GM10248 (cell line): Measurements from ENCODE around the gene SAP30BP.

Experiments used
- CTCF ChIA-PET: fragments of 300-600 bp; sonication (Branson Sonifier 250); formaldehyde crosslinking; extraction: SDS; loops from one replicate; lab custom pipeline; 2021; ENCODE audit warnings: antibody characterized with exemption; lab: Yijun Ruan, JAX
- POLR2A ChIA-PET: fragments of 350-650 bp; sonication (Branson Sonifier 250); formaldehyde crosslinking; extraction: SDS; loops from one replicate; lab custom pipeline; 2020; ENCODE audit warnings: antibody characterized with exemption; lab: Yijun Ruan, JAX
- DNase-seq: peaks from one replicate; pipeline ENCODE4 v3.0.0; 2012; ENCODE audit errors: extremely low spot score
- CTCF ChIP-seq: IDR thresholded peaks from 2 replicates; pipeline ENCODE4 v1.5.1; 2012; ENCODE audit warnings: mild to moderate bottlenecking, low read depth; ENCODE audit errors: extremely low read depth, missing control alignments, control extremely low read depth

SAP30BP gene

DNA sequence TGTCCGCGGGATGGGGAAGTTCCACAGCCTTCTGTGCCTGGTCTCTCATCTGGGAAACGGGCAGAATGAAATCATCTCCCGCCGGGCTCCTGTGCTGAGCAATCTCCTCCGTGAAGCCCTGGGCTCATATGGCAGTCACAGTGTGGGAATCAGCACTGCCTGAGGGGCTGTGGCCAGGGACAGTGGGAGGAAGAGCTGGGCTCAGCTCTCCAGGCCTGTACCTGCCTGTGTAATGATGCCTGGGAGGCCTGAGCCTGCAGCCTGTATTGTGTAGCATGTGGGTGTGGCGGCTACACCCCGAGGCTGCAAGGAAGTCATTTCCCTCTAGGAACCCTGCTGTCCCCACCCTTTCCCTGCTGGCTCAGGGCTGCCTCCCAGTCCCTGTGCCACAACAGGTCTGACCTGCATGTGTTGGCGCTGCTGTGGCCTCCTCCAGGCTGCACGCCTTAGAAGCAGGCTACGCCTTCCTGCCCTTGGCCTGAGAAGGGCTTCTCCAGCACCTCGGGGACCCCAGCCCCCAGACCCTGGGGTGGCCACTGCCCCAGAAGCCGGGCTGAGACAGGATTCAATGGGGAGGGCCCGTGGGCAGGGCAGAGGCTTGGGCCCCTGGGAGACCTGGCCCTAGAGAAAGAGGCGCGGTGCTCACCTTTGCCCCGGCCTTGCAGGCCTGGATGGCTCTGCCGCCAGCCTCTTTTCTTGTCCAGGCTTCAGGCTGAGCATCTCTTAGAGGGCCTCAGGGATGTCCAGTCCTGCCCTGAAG, 56.2 kb downstream of the SAP30BP start:
- no peak for DNase-seq
- TF ChIP-seq CTCF, result no peak
- ChIA-PET CTCF (interaction anchor here (0.9 to 4.9 kb wide), 3 partner anchors 23 to 27 kb away, joined by 3 to 28 read pairs (median 5); no protein-coding TSS in a partner anchor), POLR2A (no interaction called here)

DNA sequence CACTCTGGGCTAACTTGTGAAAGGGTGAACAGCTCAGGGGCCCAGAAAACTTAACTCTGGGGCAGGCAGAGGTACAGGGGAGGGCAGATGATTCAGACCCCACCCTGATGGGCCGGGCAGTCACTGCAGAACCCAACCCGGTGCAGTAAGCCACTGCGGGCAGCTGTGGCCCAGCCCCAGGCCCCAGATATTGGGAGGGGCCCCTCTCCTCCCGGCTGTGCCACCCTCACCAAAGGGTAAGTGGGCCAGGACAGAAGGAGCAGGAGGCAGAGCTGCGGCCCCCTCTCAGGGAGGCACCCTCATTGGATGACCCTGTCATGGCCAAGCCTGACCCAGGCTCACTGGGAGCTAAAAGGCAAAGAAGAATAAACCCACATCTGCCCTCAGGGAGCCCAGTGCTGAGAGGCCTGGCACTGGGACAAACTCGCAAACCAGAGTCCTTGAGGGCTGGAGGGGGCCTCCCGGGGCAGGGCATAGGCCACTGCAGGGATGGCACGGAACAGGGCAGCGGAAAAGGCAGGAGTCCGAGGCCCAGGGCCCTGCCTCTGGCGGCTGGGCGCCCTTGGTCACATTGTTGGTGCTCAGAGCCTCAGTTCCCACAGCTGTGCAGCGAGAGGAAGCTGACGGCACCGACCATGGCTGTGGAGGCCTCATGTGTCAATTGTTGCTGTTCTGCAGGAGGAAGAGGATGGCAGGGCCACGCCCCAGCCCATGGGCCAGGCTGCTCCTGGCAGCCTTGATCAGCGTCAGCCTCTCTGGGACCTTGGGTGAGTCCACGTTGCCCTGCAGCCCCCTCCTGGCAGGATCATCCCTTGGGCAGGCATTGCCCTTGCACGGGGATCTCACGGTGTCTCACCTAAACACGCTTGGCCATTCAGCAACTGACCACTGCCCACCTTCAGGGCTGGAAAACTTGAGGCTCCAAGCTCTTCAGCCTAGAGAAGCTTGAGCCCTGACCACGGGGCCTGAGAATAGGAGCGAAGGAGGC, 57.2 kb downstream of the SAP30BP start:
- no peak for TF ChIP-seq CTCF
- POLR2A ChIA-PET, result no interaction called here
- CTCF ChIA-PET, result interaction anchor here (1.9 to 4.9 kb wide), 4 partner anchors 22 to 91 kb away, joined by 5 to 28 read pairs (median 16); partner anchors contain the start of gene SMIM5
- DNase-seq, result no peak

GRCh38 chr17:75725504-75725903, 58.4 kb downstream of the SAP30BP start:
- DNase-seq, result no peak
- no peak for TF ChIP-seq CTCF
- ChIA-PET POLR2A (no interaction called here), CTCF (interaction anchor here (1.0 to 4.9 kb wide), 5 partner anchors 10 to 124 kb away, joined by 3 to 28 read pairs (median 16); partner anchors contain the start of gene SMIM5)

DNA sequence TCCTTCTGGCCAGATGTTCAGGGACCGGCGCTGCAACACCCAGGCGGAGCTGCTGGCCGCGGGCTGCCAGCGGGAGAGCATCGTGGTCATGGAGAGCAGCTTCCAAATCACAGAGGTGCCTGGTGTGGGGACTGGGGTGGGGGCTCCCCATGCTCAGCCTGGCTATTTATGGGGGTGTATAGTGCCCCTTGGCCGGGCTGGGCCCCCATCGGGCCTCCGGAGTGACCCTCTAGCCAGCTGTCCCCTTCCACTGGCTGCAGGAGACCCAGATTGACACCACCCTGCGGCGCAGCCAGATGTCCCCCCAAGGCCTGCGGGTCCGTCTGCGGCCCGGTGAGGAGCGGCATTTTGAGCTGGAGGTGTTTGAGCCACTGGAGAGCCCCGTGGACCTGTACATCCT, 60.3 kb downstream of the SAP30BP start:
- DNase-seq, result no peak
- POLR2A ChIA-PET, result no interaction called here
- TF ChIP-seq CTCF, result no peak
- CTCF ChIA-PET, result interaction anchor here (0.7 to 4.9 kb wide), 6 partner anchors 11 to 814 kb away, joined by 3 to 28 read pairs (median 11); partner anchors contain the start of gene SMIM5

DNA sequence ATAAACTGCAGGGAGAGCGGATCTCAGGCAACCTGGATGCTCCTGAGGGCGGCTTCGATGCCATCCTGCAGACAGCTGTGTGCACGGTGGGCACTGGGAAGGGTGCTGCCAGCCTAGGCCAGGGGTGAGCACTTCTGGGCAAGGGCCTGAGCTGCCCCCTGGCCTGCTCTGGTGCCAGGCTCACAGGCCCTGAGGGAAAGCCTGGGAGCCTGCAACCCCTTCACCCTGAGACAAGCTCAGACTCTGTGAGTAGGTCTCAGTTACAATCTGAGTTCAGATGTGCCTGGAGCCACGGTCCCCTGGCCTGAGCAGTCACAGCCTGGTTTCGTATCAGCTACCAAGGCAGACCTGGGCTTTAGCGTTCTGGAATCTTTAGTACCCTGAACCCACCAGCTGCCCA, 62.2 kb downstream of the SAP30BP start:
- ChIA-PET POLR2A (interaction anchor here (1.3 kb wide), 1 partner anchor 51 kb away, joined by 4 read pairs; no protein-coding TSS in a partner anchor), CTCF (interaction anchor here (1.0 to 4.4 kb wide), 6 partner anchors 9 to 96 kb away, joined by 3 to 24 read pairs (median 4); partner anchors contain the start of gene SMIM5)
- no peak for TF ChIP-seq CTCF
- no peak for DNase-seq

GRCh38 chr17:75730065-75730464, 62.9 kb downstream of the SAP30BP start:
- CTCF ChIA-PET, result interaction anchor here (1.0 to 4.4 kb wide), 6 partner anchors 8 to 97 kb away, joined by 3 to 24 read pairs (median 4); partner anchors contain the start of gene SMIM5
- no peak for DNase-seq
- POLR2A ChIA-PET, result interaction anchor here (1.3 kb wide), 1 partner anchor 50 kb away, joined by 4 read pairs; no protein-coding TSS in a partner anchor
- no peak for TF ChIP-seq CTCF
